Effector memory CD4-positive, alpha-beta T cell (primary cell): ENCODE measurements around the gene DPPA3.
"Not testable (repeated sequence)": the region's sequence is repeated elsewhere in the genome, so short reads cannot be mapped to it uniquely, and the experiment has no call there.

Experiments used
- DNase-seq, 3 donors: peaks; one replicate each; pipeline ENCODE4 v3.0.0-alpha.2; 2020
- H3K27ac ChIP-seq: 2 replicates; pipeline ENCODE4 v1.7.0; 2013; ENCODE audit warnings: mild to moderate bottlenecking, low read length, moderate library complexity; ENCODE audit not compliant: insufficient read depth, poor library complexity, severe bottlenecking
- H3K27me3 ChIP-seq: replicated peaks from 2 replicates; pipeline ENCODE4 v1.7.0; 2013; ENCODE audit warnings: mild to moderate bottlenecking, low read length; ENCODE audit not compliant: insufficient read depth, control insufficient read depth, poor library complexity, severe bottlenecking
- H3K36me3 ChIP-seq: 2 replicates; pipeline ENCODE4 v1.7.0; 2013; ENCODE audit warnings: mild to moderate bottlenecking, low read length, moderate library complexity; ENCODE audit not compliant: control insufficient read depth, insufficient read depth
- H3K4me1 ChIP-seq: 2 replicates; pipeline ENCODE4 v1.7.0; 2013; ENCODE audit warnings: low read length, mild to moderate bottlenecking; ENCODE audit not compliant: control insufficient read depth, insufficient read depth, poor library complexity, severe bottlenecking
- H3K4me3 ChIP-seq: 2 replicates; pipeline ENCODE4 v1.7.0; 2013; ENCODE audit warnings: low read length, low read depth, mild to moderate bottlenecking; ENCODE audit not compliant: insufficient read depth, poor library complexity, severe bottlenecking
- H3K9me3 ChIP-seq: 2 replicates; pipeline ENCODE4 v1.7.0; 2013; ENCODE audit warnings: mild to moderate bottlenecking, low read length, moderate library complexity; ENCODE audit not compliant: control insufficient read depth
- total RNA-seq, 3 donors: gene quantifications; one replicate each; lab custom pipeline; 2026; lab: John Stamatoyannopoulos, UW

The DPPA3 gene
- 0 reads per million in 3 donors for total RNA-seq

DNA sequence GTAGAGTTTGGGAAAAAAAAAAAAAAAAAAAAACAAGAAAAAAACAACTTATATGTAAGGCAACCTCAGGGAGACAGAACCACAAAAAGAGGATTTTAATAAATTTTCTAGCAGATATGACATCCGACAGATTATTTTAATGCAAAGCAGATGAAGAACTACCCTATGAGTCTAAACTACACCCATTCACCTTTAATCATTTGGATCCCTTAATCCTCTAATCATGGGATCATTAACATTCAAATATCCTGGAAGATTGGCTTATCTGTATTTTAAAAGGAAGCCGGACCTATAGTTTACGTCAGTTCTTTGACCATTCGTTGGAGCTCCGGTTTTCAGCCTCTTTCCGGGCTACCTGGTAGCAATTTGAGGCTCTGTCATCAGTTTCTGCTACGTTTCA lies at the start of gene DPPA3:
TSS of gene DPPA3 (plus strand) at position 301 of the 400 bp plus-strand sequence. CDS start 138 bp downstream, outside the sequence.
- no peaks in the 10 kb centered on the region for H3K9me3 ChIP-seq
- no peak within 1 kb of the TSS for H3K4me3 ChIP-seq
- no peaks in the 10 kb centered on the region for H3K36me3 ChIP-seq
- no peaks in the 10 kb centered on the region for H3K4me1 ChIP-seq
- H3K27me3 ChIP-seq, result no peaks in the 10 kb centered on the region
- H3K27ac ChIP-seq, result no peak within 1 kb of the TSS
- DNase-seq, result no peak

DNA sequence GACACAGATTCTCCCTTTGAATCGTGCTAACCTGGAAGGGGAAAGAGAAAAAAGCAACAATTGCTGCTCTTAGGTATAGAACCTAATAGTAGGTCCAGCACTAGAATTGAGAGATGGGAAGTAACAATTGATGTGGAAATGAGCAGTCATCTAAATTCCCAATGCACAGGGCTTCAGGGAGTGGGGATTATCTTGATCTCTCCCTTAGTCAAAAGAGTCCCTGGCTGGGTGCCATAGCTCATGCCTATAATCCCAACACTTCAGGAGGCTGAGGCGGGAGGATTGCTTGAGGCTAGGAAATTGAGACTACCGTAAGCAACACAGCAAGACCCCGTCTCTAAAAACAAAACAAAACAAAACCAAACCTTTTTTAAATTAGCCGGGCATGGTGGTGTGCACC lies 49.5 kb upstream of the DPPA3 start:
- no peak overlapping the region for H3K4me3 ChIP-seq

DNA sequence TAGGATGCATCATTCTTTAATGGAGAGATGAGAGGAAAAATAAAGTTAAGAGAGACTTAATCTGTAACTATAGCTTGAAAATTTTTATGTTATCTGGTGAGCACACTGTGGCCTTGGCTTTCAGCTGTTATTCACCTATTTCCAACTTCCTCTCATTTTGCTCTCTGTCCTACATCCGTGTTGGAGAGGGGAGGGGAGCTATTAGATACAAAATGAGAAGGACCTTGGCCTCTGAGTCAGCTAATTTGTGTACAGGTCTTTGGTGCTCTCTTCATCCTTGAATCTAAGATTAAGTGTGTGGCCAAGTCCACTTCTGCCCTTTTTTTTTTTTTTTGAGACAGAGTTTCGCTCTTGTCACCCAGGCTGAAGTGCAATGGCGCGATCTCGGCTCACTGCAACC lies 44.6 kb upstream of the DPPA3 start:
- DNase-seq, result no peak
- H3K9me3 ChIP-seq, result no peaks in the 10 kb centered on the region
- no peak overlapping the region for H3K27ac ChIP-seq
- H3K4me1 ChIP-seq, result no peaks in the 10 kb centered on the region
- no peaks in the 10 kb centered on the region for H3K27me3 ChIP-seq
- H3K4me3 ChIP-seq, result no peak overlapping the region
- H3K36me3 ChIP-seq, result no peaks in the 10 kb centered on the region

More for the DNA sequence above, 49.5 kb upstream of the DPPA3 start:
- Histone ChIP-seq H3K9me3 (no peaks in the 10 kb centered on the region), H3K27me3 (no peaks in the 10 kb centered on the region), H3K4me1 (no peaks in the 10 kb centered on the region), H3K27ac (no peak overlapping the region), H3K36me3 (no peaks in the 10 kb centered on the region)
- DNase-seq, result no peak

DNA sequence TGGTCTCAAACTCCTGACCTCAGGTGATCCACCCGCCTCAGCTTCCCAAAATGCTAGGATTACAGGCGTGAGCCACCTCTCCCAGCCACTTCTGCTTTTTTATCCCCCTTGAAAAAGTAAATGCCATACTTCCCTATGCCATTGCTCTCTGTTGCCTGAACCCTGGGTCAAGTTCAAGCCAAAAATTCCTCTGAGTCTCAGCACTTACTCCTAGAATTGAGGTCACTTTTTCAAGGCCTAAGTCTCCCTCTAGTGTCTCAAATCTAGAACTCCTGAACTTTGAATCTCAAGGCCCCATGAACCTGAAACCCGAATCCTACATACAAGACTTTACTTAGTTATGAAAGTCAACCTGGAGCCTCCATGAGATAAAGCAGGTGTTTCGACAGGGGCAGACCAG lies 44.1 kb upstream of the DPPA3 start:
- Histone ChIP-seq H3K36me3 (no peaks in the 10 kb centered on the region), H3K27me3 (no peaks in the 10 kb centered on the region), H3K9me3 (no peaks in the 10 kb centered on the region), H3K4me1 (no peaks in the 10 kb centered on the region), H3K27ac (no peak overlapping the region), H3K4me3 (no peak overlapping the region)
- no peak for DNase-seq

DNA sequence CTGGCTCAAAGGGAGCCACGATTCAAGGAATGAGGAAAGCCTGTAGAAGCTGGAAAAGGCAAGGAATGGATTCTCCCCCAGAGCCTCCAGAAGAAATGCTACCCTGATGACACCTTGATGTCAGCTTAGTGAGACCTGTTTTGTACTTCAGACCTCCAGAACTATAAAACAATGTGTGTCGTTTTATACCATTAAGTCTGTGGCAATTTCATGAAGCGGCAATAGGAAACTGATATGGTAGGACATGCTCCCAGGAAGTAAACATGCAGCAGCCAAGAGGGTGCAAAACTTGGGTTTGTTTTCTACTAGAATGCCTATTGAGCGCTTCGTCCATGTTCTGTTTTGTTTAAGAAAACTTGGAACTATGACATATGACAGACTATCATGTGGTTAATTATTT lies 43.1 kb upstream of the DPPA3 start:
- Histone ChIP-seq H3K27ac (no peak overlapping the region), H3K4me1 (no peaks in the 10 kb centered on the region), H3K36me3 (no peaks in the 10 kb centered on the region), H3K4me3 (no peak overlapping the region), H3K27me3 (no peaks in the 10 kb centered on the region), H3K9me3 (no peaks in the 10 kb centered on the region)
- DNase-seq, result no peak

DNA sequence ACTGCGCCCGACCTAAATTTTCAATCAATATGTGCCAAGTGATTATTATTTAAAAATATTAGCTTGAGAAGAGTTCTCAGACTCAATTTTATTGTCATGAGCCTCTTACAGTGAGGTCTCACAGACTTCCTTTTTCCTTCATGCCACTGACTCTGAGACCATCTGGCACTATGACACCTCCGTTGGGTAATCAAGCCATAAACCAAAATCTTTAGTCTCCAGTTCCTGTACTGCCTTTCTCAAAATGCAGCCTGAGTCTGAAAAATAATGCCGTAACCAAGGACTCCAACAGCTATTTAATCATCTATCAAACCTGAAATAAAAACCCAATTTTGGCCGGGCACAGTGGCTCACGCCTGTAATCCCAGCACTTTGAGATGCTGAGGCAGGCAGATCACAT lies 35.8 kb upstream of the DPPA3 start:
- not testable (repeated sequence) for H3K36me3 ChIP-seq, H3K27ac ChIP-seq, H3K4me1 ChIP-seq, H3K9me3 ChIP-seq, H3K27me3 ChIP-seq, DNase-seq, H3K4me3 ChIP-seq

DNA sequence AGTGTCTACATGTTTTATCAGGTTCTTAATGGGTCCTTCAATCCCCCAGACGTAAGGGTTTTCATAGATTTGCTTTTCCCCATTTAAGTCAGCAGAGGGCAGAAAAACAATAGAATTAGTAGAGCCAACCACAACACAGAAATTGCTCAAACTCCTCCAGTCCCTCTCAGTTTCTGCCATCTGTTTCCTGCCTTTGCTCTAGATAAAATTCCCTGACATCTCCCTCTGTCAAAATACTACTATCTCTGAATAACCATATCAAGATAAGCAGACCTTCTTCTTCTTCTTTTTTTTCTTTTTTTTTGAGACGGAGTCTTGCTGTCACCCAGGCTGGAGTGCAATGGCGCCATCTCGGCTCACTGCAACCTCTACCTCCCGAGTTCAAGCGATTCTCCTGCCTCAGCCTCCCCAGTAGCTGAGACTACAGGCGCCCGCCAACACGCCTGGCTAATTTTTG lies 33.8 kb upstream of the DPPA3 start:
- H3K27ac ChIP-seq, H3K4me1 ChIP-seq, H3K36me3 ChIP-seq, DNase-seq, H3K9me3 ChIP-seq, H3K27me3 ChIP-seq, H3K4me3 ChIP-seq: not testable (repeated sequence)

DNA sequence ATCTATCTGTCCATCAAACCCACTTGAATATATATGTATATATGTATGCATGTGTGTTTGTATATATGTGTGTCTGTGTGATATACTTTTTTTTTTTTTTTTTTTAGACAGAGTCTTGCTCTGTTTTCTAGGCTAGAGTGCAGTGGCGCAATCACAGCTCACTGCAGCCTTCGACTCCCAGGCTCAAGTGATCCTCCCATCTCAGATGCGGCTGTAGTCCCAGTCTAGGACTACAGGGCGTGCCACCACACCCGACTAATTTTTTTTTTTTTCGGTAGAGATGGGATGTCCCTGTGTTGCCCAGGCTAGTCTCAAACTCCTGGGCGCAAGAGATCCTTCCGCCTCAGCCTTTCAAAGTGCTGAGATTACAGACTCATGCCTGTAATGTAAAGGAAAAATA lies 32.5 kb upstream of the DPPA3 start:
- H3K4me1 ChIP-seq, result no peaks in the 10 kb centered on the region
- H3K27ac ChIP-seq, result no peak overlapping the region
- no peaks in the 10 kb centered on the region for H3K36me3 ChIP-seq
- no peak for DNase-seq
- H3K27me3 ChIP-seq, result no peaks in the 10 kb centered on the region
- no peaks in the 10 kb centered on the region for H3K9me3 ChIP-seq
- H3K4me3 ChIP-seq, result no peak overlapping the region

DNA sequence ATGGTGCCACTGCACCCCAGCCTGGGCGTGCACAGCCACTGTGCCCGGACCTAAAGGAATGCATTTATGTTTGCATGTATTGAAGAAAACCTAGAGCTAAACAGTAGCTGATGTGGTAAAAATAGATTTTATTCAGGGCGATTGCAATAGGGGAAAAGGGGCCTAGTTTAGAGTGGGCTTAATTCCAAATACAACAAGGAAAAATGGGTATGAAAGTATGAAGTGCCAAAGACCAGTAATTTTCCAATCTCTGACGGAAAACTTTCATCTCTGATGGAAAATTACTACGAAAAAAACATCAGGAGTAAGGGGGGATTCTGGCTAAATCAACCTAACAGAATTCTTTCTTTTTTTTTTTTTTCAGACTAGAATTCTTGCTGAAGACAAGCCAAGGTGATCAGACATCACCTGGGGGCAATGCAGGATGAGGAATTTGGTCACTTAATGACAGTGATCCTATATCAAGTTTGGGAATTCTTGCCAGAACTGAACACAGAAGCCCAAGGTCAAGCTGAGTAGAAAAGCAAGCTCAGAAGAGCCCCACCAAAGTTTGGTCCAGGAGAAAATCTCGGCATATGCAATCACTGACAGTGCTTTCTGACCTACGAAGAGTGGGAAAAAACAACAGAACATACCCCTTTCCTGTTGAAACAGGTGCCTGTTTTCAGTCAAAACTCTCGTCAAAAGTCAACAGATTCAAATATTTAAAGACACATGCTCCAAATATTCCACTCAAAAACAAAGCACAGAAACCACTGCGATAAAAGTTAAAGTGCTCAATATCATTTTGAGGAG lies 31.8 kb upstream of the DPPA3 start:
- no peak for DNase-seq
- H3K4me3 ChIP-seq, result no peak overlapping the region
- H3K27me3 ChIP-seq, result no peaks in the 10 kb centered on the region
- H3K27ac ChIP-seq, result no peak overlapping the region
- H3K4me1 ChIP-seq, result no peaks in the 10 kb centered on the region
- H3K36me3 ChIP-seq, result no peaks in the 10 kb centered on the region
- H3K9me3 ChIP-seq, result no peaks in the 10 kb centered on the region

DNA sequence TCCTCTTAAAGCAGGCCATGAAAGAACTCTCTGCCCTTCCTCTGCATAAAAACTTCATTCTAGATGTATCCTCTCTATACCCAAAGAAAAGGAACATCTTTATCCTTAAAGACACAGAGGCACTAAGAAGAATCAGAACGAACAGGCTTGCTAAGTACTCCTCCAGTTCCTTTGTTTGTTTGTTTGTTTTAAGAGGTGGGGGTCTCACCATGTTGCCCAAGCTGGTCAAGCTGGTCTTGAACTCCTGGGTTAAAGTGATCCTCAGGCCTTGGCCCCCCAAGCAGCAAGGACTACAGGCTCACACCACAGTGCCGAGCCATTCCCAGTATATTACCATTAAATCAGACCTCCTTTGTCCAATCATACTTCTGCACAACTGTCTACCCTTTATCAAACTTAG lies 29.7 kb upstream of the DPPA3 start:
- Histone ChIP-seq H3K36me3 (no peaks in the 10 kb centered on the region), H3K27ac (no peak overlapping the region), H3K4me1 (no peaks in the 10 kb centered on the region), H3K9me3 (no peaks in the 10 kb centered on the region), H3K27me3 (no peaks in the 10 kb centered on the region), H3K4me3 (no peak overlapping the region)
- DNase-seq, result no peak
